ENCODE data around the gene LRCH4.

GRCh38 chr7:100573691-100574361 is 12.1 kb downstream of the LRCH4 start, which contains the start of gene SAP25:
- TF ChIP-seq CTCF (conservative IDR thresholded peaks at IDR 0.05; ENCODE audit: low read length) (no peak), EZH2phosphoT487 (IDR thresholded peaks at IDR 0.05; ENCODE audit: borderline replicate concordance) (no peak)

All from Loucy (cell line).